Muscle of leg (tissue), 11 donors: ENCODE data around the gene OR1L6. TPM values are rescaled to one million over a fixed set of nuclear protein-coding genes. Genes with fewer than 3 reads are reported as not detected.

ENCODE experiments used
- DNase-seq: peaks from one replicate; pipeline ENCODE4 v3.0.0; 2013
- H3K27ac ChIP-seq: one replicate; pipeline ENCODE4 v1.5.1; 2013; ENCODE audit warnings: mild to moderate bottlenecking, low read length, control low read depth
- H3K27me3 ChIP-seq: one replicate; pipeline ENCODE4 v1.6.1; 2013; ENCODE audit warnings: low read length; ENCODE audit not compliant: control insufficient read depth, insufficient read depth
- H3K36me3 ChIP-seq: one replicate; pipeline ENCODE4 v1.6.1; 2013; ENCODE audit warnings: low read length; ENCODE audit not compliant: control insufficient read depth, insufficient read depth
- H3K4me1 ChIP-seq: one replicate; pipeline ENCODE4 v1.6.1; 2013; ENCODE audit warnings: low read length; ENCODE audit not compliant: control insufficient read depth, insufficient read depth
- H3K4me3 ChIP-seq: one replicate; pipeline ENCODE4 v1.5.1; 2013; ENCODE audit warnings: low read length, control low read depth
- H3K9me3 ChIP-seq: replicated peaks from 2 replicates; pipeline ENCODE4 v1.6.1; 2013; ENCODE audit warnings: low read depth, low read length; ENCODE audit not compliant: control insufficient read depth
- WGBS: methylation state at CpG from one replicate; pipeline ENCODE4 v1.1.5; 2013; ENCODE audit warnings: missing lambda C conversion rate; ENCODE audit not compliant: insufficient coverage; 5-methylcytosine and 5-hydroxymethylcytosine counted together
- polyA plus RNA-seq, 8 donors: library from polyadenylated mRNA; unstranded; fragments of 120-200 nt; gene quantifications; one replicate each; pipeline versions ENCODE4 v1.2.1 to v1.2.3, GENCODE V29; 2013; ENCODE audit warnings: inconsistent platforms in 1 of 8, low replicate concordance in 1 of 8; ENCODE audit not compliant: insufficient read length in 8 of 8, insufficient read depth in 1 of 8
- total RNA-seq: library from RNA; stranded (reverse); fragments of 120-200 nt; gene quantifications from one replicate; pipeline ENCODE4 v1.2.4, GENCODE V29; 2013

Gene OR1L6
- total and polyA plus RNA-seq, 9 donors = not detected

DNA sequence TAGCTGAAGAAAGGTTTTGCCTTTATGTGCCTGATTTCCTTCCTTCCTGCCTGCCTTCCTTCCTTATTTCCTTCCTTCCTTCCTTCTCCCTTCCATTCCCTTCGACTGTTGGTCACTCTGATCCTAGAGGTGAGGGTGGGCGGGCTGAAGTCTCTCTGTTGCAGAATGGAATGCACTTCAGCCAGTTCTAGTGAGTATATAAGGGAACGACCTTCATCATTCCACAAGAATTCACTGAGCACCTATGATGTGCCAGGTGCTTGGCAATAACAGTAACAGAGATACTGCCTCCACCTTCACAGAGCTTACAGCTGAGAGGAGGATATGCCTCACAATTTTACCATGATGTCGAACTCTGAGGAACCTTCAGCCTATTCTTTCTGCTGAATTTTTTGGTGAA lies 37.9 kb downstream of the OR1L6 start:
- no peak overlapping the region for H3K27ac ChIP-seq

DNA sequence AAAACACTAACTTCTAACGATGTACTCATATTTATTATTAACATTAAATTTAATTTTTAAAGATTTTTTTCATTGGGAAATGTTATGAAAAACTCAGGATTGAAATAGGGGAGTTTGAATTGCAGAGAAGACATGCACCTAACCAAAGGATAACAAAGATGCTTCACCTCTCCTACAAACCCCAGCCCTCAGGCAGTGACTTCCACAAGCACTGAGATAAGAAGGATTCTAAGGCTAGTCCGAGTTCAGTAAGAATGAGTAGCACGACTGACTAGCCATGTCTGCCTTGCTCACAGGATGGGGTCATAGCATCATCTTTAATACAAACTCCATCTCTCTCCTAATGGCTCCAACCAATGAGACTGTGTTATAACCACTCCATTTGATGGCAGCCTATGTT lies 39.6 kb downstream of the OR1L6 start:
- Histone ChIP-seq H3K27me3 (no peaks in the 10 kb centered on the region), H3K27ac (no peak overlapping the region), H3K4me1 (peaks cover 5% of the 10 kb centered on the region), H3K36me3 (no peaks in the 10 kb centered on the region), H3K4me3 (no peak overlapping the region), H3K9me3 (no peaks in the 10 kb centered on the region)
- 69% methylated on average over 2 of the region's 3 CpGs for WGBS
- DNase-seq = no peak

More for the DNA sequence above, 37.9 kb downstream of the OR1L6 start:
- WGBS = 80% methylated on average over 1 of the region's 4 CpGs
- no peak for DNase-seq
- H3K4me3 ChIP-seq = no peak overlapping the region
- H3K36me3 ChIP-seq = no peaks in the 10 kb centered on the region
- no peaks in the 10 kb centered on the region for H3K9me3 ChIP-seq
- H3K27me3 ChIP-seq = no peaks in the 10 kb centered on the region
- peaks cover 5% of the 10 kb centered on the region for H3K4me1 ChIP-seq

DNA sequence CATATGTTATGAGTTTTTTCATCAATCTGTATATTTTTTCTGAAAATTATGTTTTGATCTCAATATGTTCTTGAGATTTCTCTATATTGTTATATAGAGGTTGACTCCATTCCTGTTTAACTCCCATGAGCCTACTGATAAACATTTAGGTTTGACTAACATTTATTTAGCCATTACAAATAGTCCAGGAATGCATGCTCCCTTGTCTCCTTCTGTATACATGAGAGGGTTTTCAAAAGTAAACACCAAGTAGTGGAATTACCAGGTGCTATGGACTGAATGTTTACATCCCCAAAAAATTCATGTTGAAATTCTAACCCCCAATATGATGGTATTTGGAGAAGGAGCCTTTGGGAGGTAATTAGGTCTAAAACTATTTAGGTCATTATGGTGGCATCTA lies 43.2 kb downstream of the OR1L6 start:
- DNase-seq = no peak
- Histone ChIP-seq H3K36me3 (no peaks in the 10 kb centered on the region), H3K9me3 (no peaks in the 10 kb centered on the region), H3K27me3 (no peaks in the 10 kb centered on the region), H3K4me3 (no peak overlapping the region), H3K27ac (no peak overlapping the region), H3K4me1 (no peaks in the 10 kb centered on the region)

DNA sequence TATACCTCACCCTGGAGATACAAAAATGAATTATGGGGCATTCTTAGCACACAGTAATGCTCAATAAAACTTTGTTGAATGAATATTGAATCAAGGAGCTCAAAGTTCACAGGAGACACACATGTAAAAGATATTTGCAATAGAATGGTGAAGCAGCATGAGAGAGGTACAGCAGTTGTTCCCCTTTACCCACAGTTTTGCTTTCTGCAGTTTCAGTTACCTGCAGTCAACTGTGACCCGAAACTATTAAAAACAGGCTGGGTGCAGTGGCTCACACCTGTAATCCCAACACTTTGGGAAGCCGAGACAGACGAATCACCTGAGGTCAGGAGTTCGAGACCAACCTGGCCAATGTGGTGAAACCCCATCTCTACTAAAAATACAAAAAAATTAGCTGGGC lies 44.2 kb downstream of the OR1L6 start:
- no peak overlapping the region for H3K27ac ChIP-seq
- DNase-seq = no peak
- no peaks in the 10 kb centered on the region for H3K9me3 ChIP-seq
- no peaks in the 10 kb centered on the region for H3K27me3 ChIP-seq
- H3K4me3 ChIP-seq = no peak overlapping the region
- no CpG with 5 or more reads among the region's 4 CpGs for WGBS
- H3K36me3 ChIP-seq = no peaks in the 10 kb centered on the region
- no peaks in the 10 kb centered on the region for H3K4me1 ChIP-seq

DNA sequence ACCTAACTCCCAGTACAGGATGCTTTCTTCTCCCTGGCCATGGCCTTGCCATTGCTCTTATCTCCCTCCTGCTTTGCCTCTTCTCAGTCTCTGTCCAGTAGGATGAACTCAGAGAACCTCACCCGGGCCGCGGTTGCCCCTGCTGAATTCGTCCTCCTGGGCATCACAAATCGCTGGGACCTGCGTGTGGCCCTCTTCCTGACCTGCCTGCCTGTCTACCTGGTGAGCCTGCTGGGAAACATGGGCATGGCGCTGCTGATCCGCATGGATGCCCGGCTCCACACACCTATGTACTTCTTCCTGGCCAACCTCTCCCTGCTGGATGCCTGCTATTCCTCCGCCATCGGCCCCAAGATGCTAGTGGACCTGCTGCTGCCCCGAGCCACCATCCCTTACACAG lies 46.7 kb downstream of the OR1L6 start, which contains the start of gene OR5C1:
Gene OR5C1, plus strand, starts transcription at position 103 of the 400 bp plus-strand sequence. Its CDS starts 0 bp downstream, at position 103.
- H3K9me3 ChIP-seq = no peaks in the 10 kb centered on the region
- DNase-seq = no peak
- 89% methylated on average over 12 of the region's 12 CpGs for WGBS
- no peak within 1 kb of the TSS for H3K4me3 ChIP-seq
- no peaks in the 10 kb centered on the region for H3K27me3 ChIP-seq
- H3K4me1 ChIP-seq = no peaks in the 10 kb centered on the region
- H3K36me3 ChIP-seq = no peaks in the 10 kb centered on the region
- no peak within 1 kb of the TSS for H3K27ac ChIP-seq

DNA sequence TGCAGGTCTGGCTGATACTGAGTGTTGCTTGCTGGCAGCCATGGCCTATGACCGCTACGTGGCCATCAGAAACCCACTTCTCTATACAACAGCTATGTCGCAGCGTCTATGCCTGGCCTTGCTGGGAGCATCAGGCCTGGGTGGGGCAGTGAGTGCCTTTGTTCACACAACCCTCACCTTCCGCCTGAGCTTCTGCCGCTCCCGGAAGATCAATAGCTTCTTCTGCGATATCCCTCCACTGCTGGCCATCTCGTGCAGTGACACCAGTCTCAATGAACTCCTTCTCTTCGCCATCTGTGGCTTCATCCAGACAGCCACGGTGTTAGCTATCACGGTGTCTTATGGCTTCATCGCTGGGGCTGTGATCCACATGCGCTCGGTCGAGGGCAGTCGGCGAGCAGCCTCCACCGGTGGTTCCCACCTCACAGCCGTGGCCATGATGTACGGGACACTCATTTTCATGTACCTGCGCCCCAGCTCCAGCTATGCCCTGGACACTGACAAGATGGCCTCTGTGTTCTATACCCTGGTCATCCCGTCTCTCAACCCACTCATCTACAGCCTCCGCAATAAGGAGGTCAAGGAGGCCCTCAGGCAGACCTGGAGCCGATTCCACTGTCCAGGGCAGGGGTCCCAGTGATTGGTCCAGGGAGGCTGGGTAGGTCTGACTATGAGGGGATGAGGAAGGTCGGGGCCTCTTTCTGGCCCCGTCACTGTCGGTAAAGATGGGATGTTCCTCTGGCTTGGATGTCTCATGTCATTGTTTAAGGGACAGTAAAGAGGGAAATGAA lies 47.3 kb downstream of the OR1L6 start:
- no peak for DNase-seq
- Histone ChIP-seq H3K4me1 (no peaks in the 10 kb centered on the region), H3K36me3 (no peaks in the 10 kb centered on the region), H3K27ac (no peak overlapping the region), H3K4me3 (no peak overlapping the region), H3K9me3 (no peaks in the 10 kb centered on the region), H3K27me3 (no peaks in the 10 kb centered on the region)
- WGBS = 91% methylated on average over 25 of the region's 28 CpGs

DNA sequence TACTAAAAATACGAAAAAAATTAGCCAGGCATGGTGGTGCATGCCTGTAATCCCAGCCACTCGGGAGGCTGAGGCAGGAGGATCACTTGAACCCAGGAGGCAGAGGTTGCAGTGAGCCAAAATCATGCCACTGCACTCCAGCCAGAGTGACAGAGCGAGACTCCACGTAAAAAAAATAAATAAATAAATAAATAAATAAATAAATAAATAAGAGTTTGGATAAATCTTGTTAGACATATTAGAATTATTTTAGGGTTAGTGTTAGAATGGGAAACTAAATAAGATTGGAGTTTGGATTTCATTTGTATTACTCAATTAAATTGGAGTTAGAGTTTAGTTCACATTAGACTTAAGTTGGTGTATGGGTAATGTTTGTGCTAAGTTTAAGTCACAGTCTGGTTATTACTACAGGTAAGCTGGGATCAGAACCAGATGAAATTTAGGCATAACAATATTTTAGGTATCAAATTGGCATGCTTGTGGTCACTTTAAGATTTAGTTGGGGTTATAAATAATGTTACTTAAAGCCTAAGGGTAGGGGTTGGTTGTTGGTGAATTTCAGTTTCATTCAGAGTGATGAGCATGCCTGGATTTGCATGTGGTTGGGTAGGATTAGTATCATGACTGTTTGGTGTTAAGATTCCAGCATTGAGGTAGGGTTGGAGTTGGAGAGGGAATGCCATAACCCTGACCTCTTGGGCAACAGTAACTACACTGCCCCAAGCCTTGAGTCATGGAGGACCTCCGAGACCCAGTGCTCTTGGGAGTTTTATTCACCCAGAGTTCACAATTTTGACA lies 50.0 kb downstream of the OR1L6 start:
- no peak for DNase-seq
- Histone ChIP-seq H3K4me3 (no peak overlapping the region), H3K9me3 (no peaks in the 10 kb centered on the region), H3K4me1 (no peaks in the 10 kb centered on the region), H3K27ac (no peak overlapping the region), H3K36me3 (no peaks in the 10 kb centered on the region), H3K27me3 (no peaks in the 10 kb centered on the region)
- whole genome bisulfite sequencing = 71% methylated on average over 2 of the region's 5 CpGs

DNA sequence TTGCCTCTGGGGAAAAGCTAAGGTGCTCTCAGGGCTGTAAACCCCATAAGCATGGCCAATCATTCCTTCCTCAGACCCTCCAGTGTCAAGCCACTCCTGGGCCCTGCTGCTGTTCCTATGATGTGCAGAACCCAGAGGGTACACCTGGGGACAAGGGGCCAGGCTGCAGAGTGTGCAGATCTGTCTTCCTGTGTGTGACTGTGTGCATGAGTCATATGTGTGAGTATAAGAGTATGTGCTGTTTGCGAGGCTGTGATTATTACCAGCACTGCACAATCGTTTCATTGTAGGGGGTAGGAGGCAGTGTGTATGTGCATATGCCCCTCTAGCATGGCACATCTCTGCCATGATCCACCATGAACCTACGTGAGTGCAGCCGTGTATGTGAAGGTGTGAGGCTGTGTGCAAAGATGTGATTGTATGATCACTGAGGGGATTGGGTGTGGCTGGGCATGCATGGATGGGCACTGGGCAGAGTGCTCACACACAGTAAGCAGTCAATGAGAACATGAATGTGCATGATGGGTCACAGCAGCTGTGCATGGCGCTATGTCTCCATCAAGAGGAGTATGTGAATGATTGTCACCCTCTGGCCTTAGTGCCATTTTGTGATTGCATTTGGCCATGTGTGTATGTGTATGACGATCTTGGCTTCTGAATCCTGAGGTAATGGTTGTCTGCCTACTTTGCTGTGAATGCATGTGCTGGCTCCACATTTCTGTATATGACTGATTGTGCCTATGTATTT lies 55.4 kb downstream of the OR1L6 start:
- H3K27ac ChIP-seq = no peak overlapping the region
- no peaks in the 10 kb centered on the region for H3K9me3 ChIP-seq
- no peak overlapping the region for H3K4me3 ChIP-seq
- no peak for DNase-seq
- no peaks in the 10 kb centered on the region for H3K27me3 ChIP-seq
- H3K36me3 ChIP-seq = no peaks in the 10 kb centered on the region
- 83% methylated on average over 4 of the region's 6 CpGs for WGBS
- H3K4me1 ChIP-seq = no peaks in the 10 kb centered on the region
